Measurements from ENCODE around the gene USP24.

- TF ChIP-seq POLR2AphosphoS5 (IDR thresholded peaks at IDR 0.05; ENCODE audit: borderline replicate concordance, low read depth, low read length) (no peak), EZH2 (IDR thresholded peaks at IDR 0.05) (no peak)
Measured at GRCh38 chr1:55084257-55084656, 130.9 kb downstream of the USP24 start.

All from SK-N-MC (cell line).